ENCODE data around the gene AOAH. TPM values are rescaled to one million over a fixed set of nuclear protein-coding genes. Genes with fewer than 3 reads are reported as not detected.

AOAH gene
- total RNA-seq, 5 donors from 2014 or later (not counting 1 experiment from before 2014, with no cell fraction given), result 13.0 to 78.5 (median 27.5) TPM

DNA sequence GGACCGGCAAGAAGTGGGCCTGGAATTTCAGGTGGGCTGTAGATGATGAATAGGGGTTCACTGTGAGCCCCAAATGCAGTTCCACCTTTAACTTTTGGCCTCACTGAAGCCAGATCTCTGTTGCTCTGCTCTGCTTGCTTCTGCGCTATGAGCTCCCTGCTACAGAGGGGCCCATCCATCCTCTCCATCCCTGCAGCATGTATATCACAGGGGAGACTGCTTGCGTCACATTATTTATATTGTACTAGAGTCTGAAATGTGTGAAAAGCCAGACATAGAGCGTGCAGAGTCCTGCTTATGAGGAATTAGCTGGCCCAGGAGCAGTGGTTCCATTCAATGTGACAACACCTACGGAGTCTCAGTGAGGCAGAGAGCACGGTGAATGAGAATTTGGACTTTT is 69.9 kb downstream of the AOAH start:
- Histone ChIP-seq H3K27me3 (replicated peaks in 1 of 2; ENCODE audit: control insufficient read depth in 2 of 2, extremely low read depth in 1 of 2, insufficient read depth in 2 of 2, low read length in 1 of 2) (no peaks in the 10 kb centered on the region), H3K27ac (ENCODE audit: low read length) (no peak overlapping the region), H3K4me3 (ENCODE audit: control insufficient read depth in 1 of 2, extremely low read depth in 1 of 2, low read length in 1 of 2) (no peak overlapping the region), H3K36me3 (ENCODE audit: control insufficient read depth in 2 of 2, extremely low read depth in 1 of 2, insufficient read depth in 1 of 2, low read length in 1 of 2) (peaks cover 3 to 37% of the 10 kb centered on the region in 2 donors), H3K4me1 (ENCODE audit: control insufficient read depth in 1 of 2, extremely low read depth in 1 of 2, insufficient read depth in 2 of 2, low read length in 2 of 2) (peaks cover 10 to 26% of the 10 kb centered on the region in 2 experiments), H3K9me3 (no peaks in the 10 kb centered on the region)
- Mint-ChIP-seq H3K9me3 (no peaks in the 10 kb centered on the region), H3K27ac (peak overlapping the region in 1 of 2 donors; percentile 73), H3K4me3 (no peak overlapping the region), H3K4me1 (peaks cover 17 to 41% (median 30%) of the 10 kb centered on the region in 3 donors), H3K27me3 (no peaks in the 10 kb centered on the region), H3K36me3 (peaks cover 8% of the 10 kb centered on the region)
- ChIA-PET CTCF (no interaction called here), POLR2A (no interaction called here)
- DNase-seq, result no peak
- ATAC-seq (replicated peaks in 1 of 4), result no peak
- 100% methylated on average over 4 of the region's 6 CpGs for WGBS (ENCODE audit: insufficient coverage)

DNA sequence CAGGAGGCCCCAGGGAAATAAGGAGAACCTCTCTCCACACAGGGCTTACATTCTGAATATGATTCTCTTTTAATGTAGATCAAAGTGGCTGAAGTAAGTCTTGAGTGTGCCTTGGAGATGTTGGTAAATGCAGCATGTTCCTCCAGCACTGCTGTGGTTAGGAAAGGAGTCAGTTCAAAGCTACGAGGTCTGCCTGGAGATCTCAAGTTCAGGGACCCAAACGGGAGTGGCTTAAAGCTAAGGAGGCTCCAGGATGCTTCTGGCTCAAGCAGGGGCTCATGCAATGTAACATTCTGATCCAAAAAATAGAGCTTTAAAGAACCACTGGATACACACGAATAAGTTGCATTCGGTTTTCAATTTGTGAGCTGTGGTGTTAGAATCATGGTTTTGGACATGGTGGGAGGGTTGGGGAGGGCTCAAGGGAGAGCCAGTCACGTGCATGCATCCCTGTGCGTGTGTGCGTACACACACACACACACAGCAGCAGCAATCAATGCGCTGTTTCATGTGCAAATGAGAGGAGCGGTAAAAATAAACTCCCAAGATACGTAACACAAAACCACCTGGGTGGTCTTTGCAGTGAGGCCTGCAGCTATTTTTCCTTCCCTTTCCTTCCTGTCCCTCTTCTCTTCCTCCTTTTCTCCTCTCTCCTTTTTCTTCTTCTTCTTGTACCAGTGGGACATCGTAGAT is 70.5 kb downstream of the AOAH start:
- Histone ChIP-seq H3K4me3 (ENCODE audit: control insufficient read depth in 1 of 2, extremely low read depth in 1 of 2, low read length in 1 of 2) (no peak overlapping the region), H3K4me1 (ENCODE audit: control insufficient read depth in 1 of 2, extremely low read depth in 1 of 2, insufficient read depth in 2 of 2, low read length in 2 of 2) (peaks cover 10 to 25% of the 10 kb centered on the region in 2 experiments), H3K27ac (ENCODE audit: low read length) (no peak overlapping the region), H3K36me3 (ENCODE audit: control insufficient read depth in 2 of 2, extremely low read depth in 1 of 2, insufficient read depth in 1 of 2, low read length in 1 of 2) (peaks cover 3 to 37% of the 10 kb centered on the region in 2 donors), H3K9me3 (no peaks in the 10 kb centered on the region), H3K27me3 (replicated peaks in 1 of 2; ENCODE audit: control insufficient read depth in 2 of 2, extremely low read depth in 1 of 2, insufficient read depth in 2 of 2, low read length in 1 of 2) (no peaks in the 10 kb centered on the region)
- Mint-ChIP-seq H3K9me3 (no peaks in the 10 kb centered on the region), H3K27ac (peak overlapping the region in 1 of 2 donors; percentile 73), H3K36me3 (peaks cover 8% of the 10 kb centered on the region), H3K27me3 (no peaks in the 10 kb centered on the region), H3K4me1 (peaks cover 17 to 40% (median 30%) of the 10 kb centered on the region in 3 donors), H3K4me3 (no peak overlapping the region)
- DNase-seq (no peak), ATAC-seq (replicated peaks in 1 of 4) (no peak)
- POLR2A ChIA-PET, result no interaction called here
- WGBS (ENCODE audit: insufficient coverage), result 73% methylated on average over 5 of the region's 11 CpGs
- CTCF ChIA-PET, result interaction anchor here in 1 of 2 donors (0.7 kb wide), 1 partner anchor 39 kb away, joined by 3 read pairs; no protein-coding TSS in a partner anchor

DNA sequence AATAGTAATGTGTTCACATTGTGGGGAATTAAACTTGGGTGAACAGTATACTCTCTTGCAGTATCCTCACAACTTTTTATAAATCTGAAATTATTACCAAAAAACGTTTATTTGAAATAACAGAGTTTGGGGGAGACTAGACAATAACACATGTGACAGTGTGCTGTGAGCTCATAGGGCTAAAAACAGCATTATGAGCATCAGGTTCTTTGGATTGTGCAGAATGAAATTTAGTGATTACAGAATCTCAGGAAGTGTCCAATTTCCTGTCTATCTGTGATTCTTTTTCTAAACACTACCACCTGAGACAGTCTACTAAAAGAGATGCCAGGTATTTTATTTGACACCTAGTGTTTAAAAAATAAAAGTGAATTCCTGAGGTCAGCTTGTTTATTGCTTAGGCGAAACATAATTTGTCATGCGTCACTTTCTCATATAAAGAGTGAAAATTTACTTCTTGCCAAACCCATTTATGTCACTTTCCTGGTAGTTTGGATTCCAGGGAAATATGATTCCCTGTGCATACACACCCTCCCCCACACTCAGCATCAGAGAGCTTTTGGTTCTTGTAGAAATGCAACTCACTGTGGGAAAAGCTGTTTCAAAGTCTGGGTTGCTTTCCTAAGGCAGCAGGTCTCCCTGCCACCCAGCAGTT is 71.2 kb downstream of the AOAH start:
- Mint-ChIP-seq H3K4me3 (no peak overlapping the region), H3K27ac (peak overlapping the region in 1 of 2 donors; percentile 70), H3K36me3 (peaks cover 8% of the 10 kb centered on the region), H3K4me1 (peaks cover 17 to 35% (median 30%) of the 10 kb centered on the region in 3 donors), H3K9me3 (no peaks in the 10 kb centered on the region), H3K27me3 (no peaks in the 10 kb centered on the region)
- Histone ChIP-seq H3K4me1 (ENCODE audit: control insufficient read depth in 1 of 2, extremely low read depth in 1 of 2, insufficient read depth in 2 of 2, low read length in 2 of 2) (peaks cover 10 to 20% of the 10 kb centered on the region in 2 experiments), H3K36me3 (ENCODE audit: control insufficient read depth in 2 of 2, extremely low read depth in 1 of 2, insufficient read depth in 1 of 2, low read length in 1 of 2) (peaks cover 3 to 37% of the 10 kb centered on the region in 2 donors), H3K27ac (ENCODE audit: low read length) (no peak overlapping the region), H3K27me3 (replicated peaks in 1 of 2; ENCODE audit: control insufficient read depth in 2 of 2, extremely low read depth in 1 of 2, insufficient read depth in 2 of 2, low read length in 1 of 2) (no peaks in the 10 kb centered on the region), H3K9me3 (no peaks in the 10 kb centered on the region), H3K4me3 (ENCODE audit: control insufficient read depth in 1 of 2, extremely low read depth in 1 of 2, low read length in 1 of 2) (no peak overlapping the region)
- WGBS (ENCODE audit: insufficient coverage), result no CpG with 5 or more reads among the region's 3 CpGs
- POLR2A ChIA-PET, result no interaction called here
- ATAC-seq (replicated peaks in 1 of 4) (no peak), DNase-seq (no peak)
- CTCF ChIA-PET, result interaction anchor here in 1 of 2 donors (0.7 kb wide), 1 partner anchor 40 kb away, joined by 3 read pairs; no protein-coding TSS in a partner anchor

DNA sequence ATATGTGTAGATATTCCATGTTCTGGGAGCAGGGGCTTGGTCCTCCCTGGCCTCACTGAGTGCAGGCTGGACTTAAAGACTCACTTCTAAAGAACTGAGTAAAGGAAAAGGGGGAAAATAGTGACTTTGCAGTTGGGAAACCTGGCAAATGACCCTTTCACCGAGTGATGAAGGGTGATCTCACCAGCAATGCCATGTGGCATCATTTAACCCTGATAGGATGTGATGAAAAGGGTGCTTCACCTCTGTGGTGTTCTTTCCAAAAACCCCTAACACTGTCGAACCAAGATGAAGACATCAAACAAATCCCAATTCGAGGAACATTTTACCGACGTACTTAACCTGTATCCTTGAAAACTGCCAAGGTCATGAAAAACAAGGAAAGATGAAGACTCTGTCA is 71.9 kb downstream of the AOAH start:
- ATAC-seq (replicated peaks in 1 of 4), result no peak
- DNase-seq, result no peak
- H3K4me1 ChIP-seq (ENCODE audit: control insufficient read depth in 1 of 2, extremely low read depth in 1 of 2, insufficient read depth in 2 of 2, low read length in 2 of 2), result peaks cover 8 to 18% of the 10 kb centered on the region in 2 experiments
- H3K36me3 ChIP-seq (ENCODE audit: control insufficient read depth in 2 of 2, extremely low read depth in 1 of 2, insufficient read depth in 1 of 2, low read length in 1 of 2), result peaks cover 3 to 37% of the 10 kb centered on the region in 2 donors
- no peak overlapping the region for H3K27ac ChIP-seq (ENCODE audit: low read length)
- Mint-ChIP-seq H3K9me3 (no peaks in the 10 kb centered on the region), H3K27me3 (no peaks in the 10 kb centered on the region), H3K4me1 (peaks cover 16 to 30% (median 27%) of the 10 kb centered on the region in 3 donors), H3K4me3 (no peak overlapping the region), H3K27ac (no peak overlapping the region), H3K36me3 (peaks cover 8% of the 10 kb centered on the region)
- POLR2A ChIA-PET, result no interaction called here
- H3K9me3 ChIP-seq, result no peaks in the 10 kb centered on the region
- H3K27me3 ChIP-seq (replicated peaks in 1 of 2; ENCODE audit: control insufficient read depth in 2 of 2, extremely low read depth in 1 of 2, insufficient read depth in 2 of 2, low read length in 1 of 2), result no peaks in the 10 kb centered on the region
- H3K4me3 ChIP-seq (ENCODE audit: control insufficient read depth in 1 of 2, extremely low read depth in 1 of 2, low read length in 1 of 2), result no peak overlapping the region
- WGBS (ENCODE audit: insufficient coverage), result 95% methylated on average over 3 of the region's 5 CpGs
- CTCF ChIA-PET, result no interaction called here

DNA sequence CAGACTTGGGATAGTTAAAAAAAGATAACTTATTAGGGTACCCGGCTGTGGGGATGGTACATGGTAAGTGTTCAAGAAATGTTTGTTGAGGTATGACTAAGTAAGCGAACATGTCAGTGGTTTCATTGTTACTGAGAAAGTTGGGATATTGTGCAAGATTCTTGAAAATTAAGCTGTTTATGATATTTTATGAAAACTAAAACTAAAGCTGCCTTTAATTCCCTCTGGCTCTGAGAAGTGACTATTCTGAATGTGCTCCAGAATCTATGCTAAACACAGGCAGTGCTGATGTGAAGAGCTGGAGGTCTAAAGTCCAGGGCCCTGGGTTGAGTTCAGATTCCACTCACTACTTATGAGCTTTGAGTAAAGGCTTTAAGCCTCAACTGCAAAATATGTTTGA is 72.9 kb downstream of the AOAH start:
- no peak for ATAC-seq (replicated peaks in 1 of 4)
- H3K4me1 Mint-ChIP-seq, result peaks cover 13 to 34% (median 31%) of the 10 kb centered on the region in 3 donors
- ChIA-PET CTCF (interaction anchor here (0.6 to 1.0 kb wide), 2 partner anchors 19 to 73 kb away, joined by 3 to 4 read pairs; no protein-coding TSS in a partner anchor), POLR2A (interaction anchor here in 1 of 2 donors (0.6 kb wide), 1 partner anchor 8 kb away, joined by 3 read pairs; no protein-coding TSS in a partner anchor)
- Histone ChIP-seq H3K36me3 (ENCODE audit: control insufficient read depth in 2 of 2, extremely low read depth in 1 of 2, insufficient read depth in 1 of 2, low read length in 1 of 2) (peaks cover 3 to 37% of the 10 kb centered on the region in 2 donors), H3K4me3 (ENCODE audit: control insufficient read depth in 1 of 2, extremely low read depth in 1 of 2, low read length in 1 of 2) (no peak overlapping the region), H3K9me3 (no peaks in the 10 kb centered on the region), H3K27ac (ENCODE audit: low read length) (no peak overlapping the region), H3K4me1 (ENCODE audit: control insufficient read depth in 1 of 2, extremely low read depth in 1 of 2, insufficient read depth in 2 of 2, low read length in 2 of 2) (peaks cover 9 to 10% of the 10 kb centered on the region in 2 experiments), H3K27me3 (replicated peaks in 1 of 2; ENCODE audit: control insufficient read depth in 2 of 2, extremely low read depth in 1 of 2, insufficient read depth in 2 of 2, low read length in 1 of 2) (no peaks in the 10 kb centered on the region)
- H3K27ac Mint-ChIP-seq, result peak overlapping the region in 1 of 2 donors; percentile 60
- no peak for DNase-seq
- no peaks in the 10 kb centered on the region for H3K9me3 Mint-ChIP-seq
- WGBS (ENCODE audit: insufficient coverage), result no CpG with 5 or more reads among the region's 2 CpGs
- no peak overlapping the region for H3K4me3 Mint-ChIP-seq
- H3K36me3 Mint-ChIP-seq, result peaks cover 8% of the 10 kb centered on the region
- H3K27me3 Mint-ChIP-seq, result no peaks in the 10 kb centered on the region

DNA sequence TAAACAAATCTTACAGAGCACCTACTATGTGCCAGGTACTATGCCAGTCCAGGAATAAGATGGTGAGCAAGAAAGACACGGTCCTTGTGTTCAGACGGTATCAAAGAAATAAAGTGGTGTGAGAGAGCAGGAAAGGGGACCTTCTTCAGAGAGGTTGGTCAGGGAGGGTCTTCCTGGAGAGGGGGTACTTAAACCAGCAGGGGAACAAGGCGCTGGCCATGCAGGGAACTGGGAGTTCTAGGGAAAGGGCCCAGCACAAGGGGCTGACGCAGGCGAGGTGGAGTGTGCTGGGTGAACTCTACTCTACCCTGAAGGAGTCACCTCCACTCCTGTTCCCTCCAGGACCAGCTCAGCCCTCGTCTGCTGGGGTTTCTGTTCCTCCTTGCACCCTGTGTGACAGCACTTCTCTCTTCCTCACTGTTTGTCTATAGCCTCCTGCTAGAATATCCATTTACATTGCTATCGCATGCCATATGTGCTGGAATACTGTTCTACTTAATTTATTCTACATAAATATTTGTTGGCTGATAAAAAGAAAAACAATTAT is 73.5 kb downstream of the AOAH start:
- no peak overlapping the region for H3K4me3 Mint-ChIP-seq

More for the DNA sequence above, 73.5 kb downstream of the AOAH start:
- Mint-ChIP-seq H3K36me3 (peaks cover 8% of the 10 kb centered on the region), H3K27ac (peak overlapping the region in 1 of 2 donors; percentile 44), H3K27me3 (no peaks in the 10 kb centered on the region), H3K4me1 (peaks cover 14 to 36% (median 35%) of the 10 kb centered on the region in 3 donors), H3K9me3 (no peaks in the 10 kb centered on the region)
- Histone ChIP-seq H3K36me3 (ENCODE audit: control insufficient read depth in 2 of 2, extremely low read depth in 1 of 2, insufficient read depth in 1 of 2, low read length in 1 of 2) (peaks cover 3 to 37% of the 10 kb centered on the region in 2 donors), H3K27me3 (replicated peaks in 1 of 2; ENCODE audit: control insufficient read depth in 2 of 2, extremely low read depth in 1 of 2, insufficient read depth in 2 of 2, low read length in 1 of 2) (no peaks in the 10 kb centered on the region), H3K4me1 (ENCODE audit: control insufficient read depth in 1 of 2, extremely low read depth in 1 of 2, insufficient read depth in 2 of 2, low read length in 2 of 2) (peaks cover 4 to 13% of the 10 kb centered on the region in 2 experiments), H3K4me3 (ENCODE audit: control insufficient read depth in 1 of 2, extremely low read depth in 1 of 2, low read length in 1 of 2) (no peak overlapping the region), H3K9me3 (no peaks in the 10 kb centered on the region), H3K27ac (ENCODE audit: low read length) (no peak overlapping the region)
- POLR2A ChIA-PET, result interaction anchor here in 1 of 2 donors (0.7 kb wide), 1 partner anchor 23 kb away, joined by 4 read pairs; no protein-coding TSS in a partner anchor
- ATAC-seq (replicated peaks in 1 of 4), result no peak
- DNase-seq, result no peak
- CTCF ChIA-PET, result no interaction called here
- 76% methylated on average over 3 of the region's 7 CpGs for WGBS (ENCODE audit: insufficient coverage)
